ENCODE data around the gene SHROOM2. TPM values are rescaled to one million over a fixed set of nuclear protein-coding genes. Genes with fewer than 3 reads are reported as not detected.
"Not testable (repeated sequence)": the region's sequence is repeated elsewhere in the genome, so short reads cannot be mapped to it uniquely, and the experiment has no call there.

Gene SHROOM2
- total RNA-seq (2014; rRNA removed; shearing (Covaris generic)): 0.31 and 0.64 TPM in 2 replicates

DNA sequence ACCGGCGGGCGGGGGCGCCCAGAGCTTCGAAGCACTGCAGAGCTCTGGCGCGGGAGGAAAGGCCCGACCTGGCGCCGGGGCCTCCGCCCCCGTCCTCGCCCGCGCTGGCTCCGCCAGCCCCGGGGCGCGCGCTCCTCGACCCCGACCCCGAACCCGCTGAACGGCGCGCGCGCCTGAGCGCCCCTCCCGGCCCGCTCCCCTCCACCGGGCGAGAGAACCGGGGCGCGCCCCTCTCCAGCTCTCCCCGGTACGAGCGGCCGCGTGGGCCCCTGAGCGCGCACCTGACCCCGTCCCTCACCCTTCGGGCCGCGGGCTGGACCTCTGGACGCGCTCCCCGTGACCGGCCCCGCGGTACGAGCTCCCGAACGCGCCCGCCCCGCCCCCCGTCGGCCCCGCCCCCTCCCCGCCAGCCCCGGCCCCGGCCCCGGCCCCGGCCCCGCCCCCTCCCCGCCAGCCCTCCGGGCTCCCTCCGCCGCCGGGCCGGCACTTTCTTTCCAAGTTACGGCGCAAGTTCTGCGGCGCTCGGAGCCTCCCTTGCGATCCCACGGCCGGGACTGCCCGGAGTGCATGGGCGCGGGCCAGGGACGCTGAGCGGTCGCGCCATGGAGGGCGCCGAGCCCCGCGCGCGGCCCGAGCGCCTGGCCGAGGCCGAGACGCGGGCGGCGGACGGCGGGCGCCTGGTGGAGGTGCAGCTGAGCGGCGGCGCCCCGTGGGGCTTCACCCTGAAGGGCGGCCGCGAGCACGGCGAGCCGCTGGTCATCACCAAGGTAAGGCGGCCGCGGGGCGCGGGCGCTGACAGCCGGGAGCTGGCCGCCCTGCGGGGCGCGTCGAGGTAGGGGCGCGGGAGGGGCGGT lies at the start of gene SHROOM2:
TSS of gene SHROOM2 (plus strand) at position 486 of the 854 bp plus-strand sequence. CDS start at position 603, 117 bp downstream.
- in situ Hi-C loops (cut with HindIII; ENCODE audit: low sequenced_read_pairs): no loop called here
- no peak for DNase-seq (ENCODE audit: low spot score)

DNA sequence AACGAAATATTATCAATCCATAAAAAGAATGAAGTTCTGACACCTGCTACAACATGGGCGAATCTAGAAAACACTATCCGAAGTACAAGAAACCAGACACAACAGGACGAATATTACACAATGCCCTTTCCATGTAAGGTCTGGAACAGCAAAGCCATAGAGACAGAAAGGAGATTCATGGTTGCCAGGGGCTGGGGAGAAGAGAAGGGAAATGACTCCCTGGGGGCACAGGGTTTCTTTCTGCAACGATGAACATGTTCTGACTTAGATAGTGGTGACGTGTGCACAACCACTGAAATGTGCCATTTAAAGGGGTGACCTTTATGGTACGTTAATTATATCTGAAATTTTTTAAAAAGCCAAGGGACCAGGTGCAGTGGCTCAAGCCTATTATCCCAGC lies 48.9 kb upstream of the SHROOM2 start:
- no peak for DNase-seq (ENCODE audit: low spot score)

DNA sequence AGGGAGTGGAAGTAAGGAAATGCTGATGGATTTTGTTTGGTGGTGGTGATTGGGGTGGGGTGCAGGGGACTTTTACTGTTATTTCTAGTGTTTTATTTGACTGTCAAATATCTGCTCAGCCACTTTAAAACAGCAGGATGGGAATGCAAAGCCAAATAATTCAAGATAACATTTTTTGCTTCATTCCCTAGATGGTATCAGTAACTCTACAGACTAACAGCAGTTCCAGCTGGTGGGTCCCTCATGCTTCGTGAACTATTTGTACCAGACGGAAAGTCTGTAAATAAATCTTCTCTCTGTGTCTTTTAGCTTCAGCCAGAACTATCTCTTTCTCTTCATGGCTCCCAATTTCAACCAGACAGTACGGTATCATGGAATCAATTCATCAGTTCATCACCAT lies 48.1 kb upstream of the SHROOM2 start:
- DNase-seq (ENCODE audit: low spot score): no peak
- in situ Hi-C loops (cut with HindIII; ENCODE audit: low sequenced_read_pairs): no loop called here

More for the DNA sequence above, 48.9 kb upstream of the SHROOM2 start:
- in situ Hi-C loops (cut with HindIII; ENCODE audit: low sequenced_read_pairs): no loop called here

DNA sequence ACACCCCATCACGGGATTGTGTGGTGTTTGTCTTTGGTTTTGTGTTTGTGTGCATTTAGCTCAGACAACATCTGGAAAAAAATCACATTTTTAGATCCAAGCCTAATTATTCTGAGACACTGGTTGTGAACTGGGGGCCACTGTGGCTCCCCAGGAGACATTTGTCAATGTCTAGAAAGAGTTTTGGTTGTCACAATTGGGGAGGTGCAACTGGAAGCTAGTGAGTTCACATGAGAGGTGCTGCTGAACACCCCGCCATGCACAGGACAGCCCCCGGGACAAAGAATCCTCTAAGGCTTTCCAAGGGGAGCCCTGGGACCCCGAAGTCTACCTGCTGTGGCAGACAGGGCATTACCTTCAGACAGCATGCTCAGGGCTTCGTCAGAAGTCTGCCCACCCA lies 47.1 kb upstream of the SHROOM2 start:
- in situ Hi-C loops (cut with HindIII; ENCODE audit: low sequenced_read_pairs): no loop called here
- no peak for DNase-seq (ENCODE audit: low spot score)

- in situ Hi-C loops (cut with HindIII; ENCODE audit: low sequenced_read_pairs): no loop called here
- DNase-seq (ENCODE audit: low spot score): no peak
These were observed 40.7 kb upstream of the SHROOM2 start for GRCh38 chrX:9745417-9746115.

DNA sequence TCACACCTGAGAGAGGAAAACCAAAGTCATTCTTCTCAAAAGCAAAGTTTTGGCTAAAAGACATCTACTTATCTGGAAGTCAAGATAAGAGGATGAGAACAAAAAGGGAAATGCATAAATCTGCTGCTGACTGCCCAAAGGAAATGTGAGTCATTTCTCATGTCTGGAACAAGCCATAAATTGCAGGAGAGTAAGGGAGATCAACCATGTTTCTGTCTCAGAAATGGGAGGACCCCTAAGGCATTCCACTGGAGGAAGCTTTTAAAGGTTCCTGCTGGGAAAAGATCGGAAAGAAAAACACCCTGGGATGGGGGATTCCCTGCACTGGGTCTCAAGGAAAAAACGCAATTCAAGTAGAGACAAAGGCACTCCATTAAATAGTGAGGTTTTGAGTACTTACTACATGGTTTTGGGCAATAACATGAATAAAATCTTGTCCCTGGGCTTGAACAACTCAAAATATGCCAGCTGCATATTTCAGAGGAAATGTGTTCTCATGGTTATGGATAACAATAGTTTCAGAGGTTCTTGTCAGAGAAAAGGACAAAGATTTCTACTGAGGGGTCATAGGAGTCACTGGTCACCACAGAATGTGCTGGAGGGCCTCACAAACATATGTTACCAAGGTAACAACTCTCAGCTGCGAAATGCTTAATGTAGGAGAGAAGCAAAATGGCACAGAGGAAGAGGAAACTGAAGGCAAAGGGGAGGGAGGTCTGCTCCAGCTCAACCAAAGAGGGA lies 39.9 kb upstream of the SHROOM2 start:
- no peak for DNase-seq (ENCODE audit: low spot score)
- in situ Hi-C loops (cut with HindIII; ENCODE audit: low sequenced_read_pairs): no loop called here

DNA sequence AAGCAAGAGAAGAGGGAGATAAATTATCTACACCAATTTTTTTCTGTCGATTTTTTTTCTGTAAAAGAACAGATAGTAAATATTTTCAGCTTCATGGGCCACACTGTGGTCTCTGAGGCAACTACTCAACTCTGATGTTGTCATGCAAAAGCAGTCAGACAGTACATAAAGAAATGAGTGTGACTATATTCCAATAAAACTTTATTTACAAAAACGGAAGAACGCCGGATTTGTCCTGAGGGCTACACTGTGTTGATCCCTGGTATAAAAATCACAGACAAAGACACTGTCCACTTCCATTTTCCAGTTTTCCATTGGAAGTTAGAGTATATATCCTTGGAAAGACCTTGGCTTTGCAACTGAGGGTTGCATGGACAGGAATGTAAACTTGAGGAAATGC lies 38.6 kb upstream of the SHROOM2 start:
- DNase-seq (ENCODE audit: low spot score): no peak
- in situ Hi-C loops (cut with HindIII; ENCODE audit: low sequenced_read_pairs): no loop called here

DNA sequence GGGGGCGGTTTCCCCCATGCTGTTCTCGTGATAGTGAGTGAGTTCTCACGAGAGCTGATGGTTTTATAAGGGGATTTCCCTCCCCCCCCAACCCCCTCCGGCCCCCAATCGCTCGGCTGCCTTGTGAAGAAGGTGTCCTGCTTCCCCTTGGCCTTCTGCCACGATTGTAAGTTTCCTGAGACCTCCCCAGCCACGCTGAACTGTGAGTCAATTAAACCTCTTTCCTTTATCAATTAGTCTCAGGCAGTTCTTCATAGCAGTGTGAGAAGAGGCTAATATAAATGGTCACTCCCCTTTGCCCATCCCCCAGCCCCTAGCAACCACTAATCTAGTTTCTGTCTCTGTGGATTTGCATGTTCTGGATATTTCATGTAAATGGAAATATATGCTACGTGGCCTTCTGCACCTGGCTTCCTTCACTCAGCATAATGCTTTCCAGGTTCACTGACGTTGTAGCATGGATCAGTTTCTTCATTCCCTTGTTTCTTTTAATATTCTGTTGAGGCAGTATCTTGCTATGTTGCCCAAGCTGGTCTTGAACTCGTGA lies 37.0 kb upstream of the SHROOM2 start:
- in situ Hi-C loops (cut with HindIII; ENCODE audit: low sequenced_read_pairs): no loop called here
- DNase-seq (ENCODE audit: low spot score): no peak

DNA sequence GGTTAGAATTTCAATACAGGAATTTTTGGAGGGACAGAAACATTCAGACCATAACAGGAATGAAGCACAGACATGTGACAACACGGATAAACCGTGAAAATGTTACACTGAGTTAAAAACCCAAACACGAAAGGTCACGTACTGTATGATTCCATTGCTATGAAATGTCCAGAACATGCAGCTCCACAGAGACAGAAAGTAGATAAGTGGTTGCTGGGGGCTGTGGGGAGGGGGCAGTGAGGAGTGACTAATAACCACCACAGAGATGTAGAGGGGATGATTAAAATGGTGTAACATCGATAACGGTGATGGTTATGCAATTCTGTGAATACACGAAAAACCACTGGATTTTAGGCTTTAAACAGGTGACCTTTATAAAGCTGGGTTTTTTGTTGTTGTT lies 28.9 kb upstream of the SHROOM2 start:
- in situ Hi-C loops (cut with HindIII; ENCODE audit: low sequenced_read_pairs): no loop called here
- no peak for DNase-seq (ENCODE audit: low spot score)

- in situ Hi-C loops (cut with HindIII; ENCODE audit: low sequenced_read_pairs): no loop called here
- no peak for DNase-seq (ENCODE audit: low spot score)
These were observed 28.1 kb upstream of the SHROOM2 start for GRCh38 chrX:9758021-9758638.

DNA sequence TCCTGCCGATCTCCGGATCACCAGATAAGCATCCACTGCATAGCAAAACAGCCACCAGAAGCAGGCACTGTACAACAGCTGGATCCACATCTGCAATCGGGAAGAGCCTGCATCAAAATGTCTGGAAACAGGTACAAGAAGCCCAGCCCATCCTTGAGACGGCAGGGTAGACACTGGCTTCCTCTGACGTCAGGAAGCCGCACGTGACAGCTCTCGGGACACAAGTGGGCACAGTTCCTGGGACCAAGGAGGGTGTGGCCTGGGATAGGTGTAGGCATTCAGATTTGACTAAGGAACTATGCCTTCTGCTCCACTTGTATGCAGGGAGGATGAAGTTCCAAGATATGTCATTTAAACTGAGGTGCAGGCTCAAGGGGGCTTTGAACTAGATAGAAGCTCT lies 26.9 kb upstream of the SHROOM2 start:
- no peak for DNase-seq (ENCODE audit: low spot score)
- in situ Hi-C loops (cut with HindIII; ENCODE audit: low sequenced_read_pairs): no loop called here

DNA sequence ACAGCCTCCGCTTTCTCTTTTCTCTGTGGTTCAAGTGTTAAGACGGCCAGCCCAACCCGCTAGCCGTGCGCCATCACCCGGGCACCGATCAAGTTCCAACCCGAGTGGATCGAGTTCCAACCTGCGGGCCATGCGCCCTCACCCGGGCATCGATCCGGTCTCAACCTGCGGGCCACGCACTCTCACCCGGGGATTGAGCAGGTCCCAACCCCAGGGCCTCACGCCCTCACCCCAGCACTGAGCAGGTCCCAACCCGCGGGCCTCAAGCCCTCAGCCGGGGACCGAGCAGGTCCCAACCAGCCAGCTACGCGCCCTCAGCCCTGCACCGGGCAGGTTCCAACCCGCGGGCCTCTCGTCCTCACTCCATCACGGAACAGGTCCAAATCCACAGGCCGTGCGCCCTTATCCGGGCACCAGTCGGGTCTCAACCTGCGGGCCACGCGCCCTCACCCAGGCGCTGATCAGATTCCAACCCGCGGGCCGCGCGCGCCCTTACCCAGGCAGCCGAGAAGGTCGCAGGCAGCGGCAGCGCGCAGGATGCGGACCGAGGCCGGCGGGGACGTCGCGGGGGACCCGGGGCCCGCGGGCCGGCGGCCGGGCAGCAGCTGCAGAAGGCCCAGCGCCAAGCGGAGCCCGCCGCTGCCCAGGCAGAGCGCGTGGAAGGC lies 21.0 kb upstream of the SHROOM2 start:
- in situ Hi-C loops (cut with HindIII; ENCODE audit: low sequenced_read_pairs): no loop called here
- no peak for DNase-seq (ENCODE audit: low spot score)

GRCh38 chrX:9765737-9766097 lies 20.5 kb upstream of the SHROOM2 start, which contains the start of gene GPR143:
TSS of gene GPR143 (minus strand) at chrX:9765847. CDS start at chrX:9765817, 30 bp downstream.
- in situ Hi-C loops (cut with HindIII; ENCODE audit: low sequenced_read_pairs): no loop called here
- peak; percentile 0 for DNase-seq (ENCODE audit: low spot score)

- no peak for DNase-seq (ENCODE audit: low spot score)
- in situ Hi-C loops (cut with HindIII; ENCODE audit: low sequenced_read_pairs): no loop called here
These were observed 18.9 kb upstream of the SHROOM2 start for GRCh38 chrX:9767375-9767774.

DNA sequence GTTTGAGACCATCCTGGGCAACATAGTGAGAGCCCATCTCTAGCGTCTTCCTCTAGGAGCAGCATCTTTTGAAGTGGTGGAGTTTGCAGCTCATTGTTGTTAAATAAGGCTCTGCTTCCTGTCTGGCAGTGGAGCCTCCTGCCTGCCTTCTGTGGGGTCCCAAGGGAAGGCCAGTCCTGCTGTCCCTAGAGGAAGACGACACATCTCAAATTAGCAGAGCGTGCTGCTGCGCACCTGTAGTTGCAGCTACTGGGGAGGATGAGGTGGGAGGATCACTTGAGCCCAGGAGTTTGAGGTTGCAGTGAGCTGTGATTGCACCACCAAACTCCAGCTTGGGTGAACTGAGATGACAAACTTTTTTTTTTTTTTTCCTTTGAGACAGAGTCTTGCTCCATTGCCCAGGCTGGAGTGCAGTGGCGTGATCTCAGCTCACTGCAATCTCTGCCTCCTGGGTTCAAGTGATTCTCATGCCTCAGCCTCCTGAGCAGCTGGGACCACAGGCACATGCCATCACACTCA lies 17.8 kb upstream of the SHROOM2 start:
- DNase-seq (ENCODE audit: low spot score); in situ Hi-C loops (cut with HindIII; ENCODE audit: low sequenced_read_pairs): not testable (repeated sequence)

GRCh38 chrX:9770319-9770718 lies 15.9 kb upstream of the SHROOM2 start:
- DNase-seq (ENCODE audit: low spot score): no peak
- in situ Hi-C loops (cut with HindIII; ENCODE audit: low sequenced_read_pairs): no loop called here

- in situ Hi-C loops (cut with HindIII; ENCODE audit: low sequenced_read_pairs): no loop called here
These were observed 13.3 kb upstream of the SHROOM2 start for GRCh38 chrX:9772943-9773342.

DNA sequence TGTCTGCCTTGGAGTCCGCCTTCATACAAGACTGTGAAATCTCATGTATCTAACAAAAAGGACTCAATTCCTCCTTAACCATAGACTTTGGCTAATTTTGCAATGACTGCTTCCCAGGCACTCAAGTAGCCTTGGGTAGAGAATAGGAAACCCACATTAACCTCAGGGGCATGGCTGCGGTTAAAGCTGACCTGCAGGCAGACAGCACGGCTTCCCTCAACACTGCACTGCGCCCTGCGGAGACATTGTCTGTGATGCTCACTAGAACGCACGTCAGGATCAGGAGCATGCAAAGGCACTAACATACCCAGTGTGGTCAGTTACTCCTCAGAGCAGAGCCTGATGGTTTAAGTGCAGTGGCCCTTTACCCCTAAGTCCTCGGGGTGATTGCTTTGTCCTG lies 10.3 kb upstream of the SHROOM2 start:
- in situ Hi-C loops (cut with HindIII; ENCODE audit: low sequenced_read_pairs): no loop called here

More at GRCh38 chrX:9772943-9773342, 13.3 kb upstream of the SHROOM2 start:
- no peak for DNase-seq (ENCODE audit: low spot score)

More for the DNA sequence above, 10.3 kb upstream of the SHROOM2 start:
- DNase-seq (ENCODE audit: low spot score): no peak
